ENCODE measurements around the gene KRTAP1-3.

Gene KRTAP1-3

DNA sequence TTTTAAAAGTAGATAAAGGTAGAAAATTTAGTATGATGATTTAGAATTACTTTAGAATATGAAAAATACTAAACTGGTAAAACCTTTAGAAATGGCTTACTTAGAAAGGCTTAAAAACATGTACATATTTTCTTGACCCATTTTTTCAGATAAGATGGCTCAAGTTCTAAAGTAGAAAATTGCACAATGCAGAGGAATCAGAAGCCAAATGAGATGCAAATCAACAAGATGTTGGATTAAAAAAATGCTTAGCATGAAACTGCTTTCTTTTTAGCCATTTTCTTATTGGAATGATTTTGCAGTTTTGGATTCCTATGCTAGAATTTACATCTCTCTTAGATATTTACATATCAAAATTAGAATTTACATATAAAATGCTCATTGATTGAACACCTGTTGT, 24.2 kb downstream of the KRTAP1-3 start:
- no peak for DNase-seq (ENCODE audit: low spot score)
- TF ChIP-seq, protein P1, sequence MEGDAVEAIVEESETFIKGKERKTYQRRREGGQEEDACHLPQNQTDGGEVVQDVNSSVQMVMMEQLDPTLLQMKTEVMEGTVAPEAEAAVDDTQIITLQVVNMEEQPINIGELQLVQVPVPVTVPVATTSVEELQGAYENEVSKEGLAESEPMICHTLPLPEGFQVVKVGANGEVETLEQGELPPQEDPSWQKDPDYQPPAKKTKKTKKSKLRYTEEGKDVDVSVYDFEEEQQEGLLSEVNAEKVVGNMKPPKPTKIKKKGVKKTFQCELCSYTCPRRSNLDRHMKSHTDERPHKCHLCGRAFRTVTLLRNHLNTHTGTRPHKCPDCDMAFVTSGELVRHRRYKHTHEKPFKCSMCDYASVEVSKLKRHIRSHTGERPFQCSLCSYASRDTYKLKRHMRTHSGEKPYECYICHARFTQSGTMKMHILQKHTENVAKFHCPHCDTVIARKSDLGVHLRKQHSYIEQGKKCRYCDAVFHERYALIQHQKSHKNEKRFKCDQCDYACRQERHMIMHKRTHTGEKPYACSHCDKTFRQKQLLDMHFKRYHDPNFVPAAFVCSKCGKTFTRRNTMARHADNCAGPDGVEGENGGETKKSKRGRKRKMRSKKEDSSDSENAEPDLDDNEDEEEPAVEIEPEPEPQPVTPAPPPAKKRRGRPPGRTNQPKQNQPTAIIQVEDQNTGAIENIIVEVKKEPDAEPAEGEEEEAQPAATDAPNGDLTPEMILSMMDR (IDR thresholded peaks at IDR 0.05), result no peak
- Histone ChIP-seq H3K4me3 (no peak overlapping the region), H3K27ac (no peak overlapping the region)

DNA sequence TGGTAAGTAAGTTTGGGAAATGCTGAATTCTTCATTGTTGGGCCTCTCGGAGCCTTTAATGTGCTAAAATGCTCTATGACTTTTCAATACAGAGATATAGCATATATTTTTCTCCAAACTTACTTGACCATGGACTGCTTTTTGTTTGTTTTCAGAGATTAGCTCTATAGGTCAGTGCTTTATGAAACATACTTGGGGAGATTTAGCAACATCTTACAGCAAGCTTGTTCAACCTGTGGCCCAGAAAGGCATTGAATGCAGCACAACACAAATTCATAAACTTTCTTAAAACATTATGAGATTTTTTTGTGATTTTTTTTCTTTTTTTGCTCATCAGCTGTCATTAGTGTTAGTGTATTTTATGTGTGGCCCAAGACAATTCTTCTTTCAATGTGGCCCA, 24.7 kb downstream of the KRTAP1-3 start:
- Histone ChIP-seq H3K4me3 (no peak overlapping the region), H3K27ac (no peak overlapping the region)
- no peak for DNase-seq (ENCODE audit: low spot score)
- TF ChIP-seq, protein P1 (IDR thresholded peaks at IDR 0.05), result no peak

DNA sequence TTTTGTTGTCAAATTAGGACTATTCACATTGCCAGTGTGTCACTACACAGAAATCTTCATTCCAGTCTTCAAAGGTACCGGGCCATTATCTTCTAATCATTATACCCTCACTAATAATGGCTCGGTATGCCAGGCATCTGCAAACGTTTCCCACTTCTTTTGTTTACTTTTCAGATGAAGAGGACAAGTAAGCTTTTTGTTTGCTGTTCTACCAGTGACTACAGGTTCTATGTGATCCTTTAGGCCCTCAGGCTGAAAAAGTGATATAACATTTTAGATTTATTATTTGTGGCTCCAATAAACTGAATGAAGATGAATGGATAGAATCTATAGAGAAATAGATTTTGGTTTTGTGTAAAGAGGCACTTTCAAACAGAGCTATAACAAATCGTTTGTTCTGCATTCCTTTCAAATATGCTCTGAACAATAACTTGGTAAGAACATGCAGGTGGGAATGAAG, 25.3 kb downstream of the KRTAP1-3 start:
- no peak overlapping the region for H3K4me3 ChIP-seq
- TF ChIP-seq, protein P1 (IDR thresholded peaks at IDR 0.05), result no peak
- H3K27ac ChIP-seq, result no peak overlapping the region
- DNase-seq (ENCODE audit: low spot score), result no peak

DNA sequence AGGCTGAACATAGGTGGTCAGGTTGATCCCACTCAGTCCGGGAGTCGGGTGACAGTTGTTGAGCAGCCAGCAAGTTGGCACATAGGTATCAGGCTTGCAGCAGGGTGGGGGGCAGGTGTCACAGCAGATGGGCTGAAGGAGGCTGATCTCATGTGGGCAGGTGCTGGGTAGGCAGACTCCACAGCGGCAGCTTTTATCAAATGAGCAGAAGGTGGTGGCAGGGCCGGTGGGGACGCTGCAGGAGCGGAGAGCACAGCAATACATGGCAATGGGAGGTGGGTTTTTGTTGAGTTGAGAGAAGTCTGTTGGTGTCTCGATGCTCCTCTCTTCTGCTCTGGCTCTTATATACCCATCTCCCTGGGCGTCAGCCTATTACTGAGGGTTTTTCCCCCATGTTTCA, 25.9 kb downstream of the KRTAP1-3 start, which contains the start of gene KRTAP3-1:
KRTAP3-1 (minus strand) TSS at position 318 of the 400 bp plus-strand sequence; CDS start at position 264, 54 bp downstream.
- TF ChIP-seq, protein P1 (IDR thresholded peaks at IDR 0.05), result no peak
- Histone ChIP-seq H3K27ac (no peak within 1 kb of the TSS), H3K4me3 (no peak within 1 kb of the TSS)
- no peak for DNase-seq (ENCODE audit: low spot score)

DNA sequence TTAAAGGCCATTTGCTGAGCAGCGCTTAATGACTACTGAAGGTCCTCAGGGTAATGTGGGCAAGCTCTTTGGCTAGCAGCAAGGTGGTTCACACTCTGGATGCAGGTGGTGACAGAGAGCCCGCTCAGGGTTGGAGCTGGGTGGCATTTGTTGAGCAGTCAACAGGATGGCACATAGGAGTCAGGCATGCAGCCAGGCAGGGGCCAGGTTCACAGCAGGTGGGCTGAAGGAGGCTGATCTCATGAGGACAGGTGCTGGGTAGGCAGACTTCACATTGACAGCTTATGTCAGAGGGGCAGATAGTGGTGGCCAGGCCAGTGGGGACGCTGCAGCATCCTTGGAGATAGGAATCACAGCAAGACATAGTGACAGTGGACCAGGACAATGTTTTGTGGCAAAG, 30.3 kb downstream of the KRTAP1-3 start:
- Histone ChIP-seq H3K4me3 (no peak overlapping the region), H3K27ac (no peak overlapping the region)
- TF ChIP-seq, protein P1 (IDR thresholded peaks at IDR 0.05), result no peak
- no peak for DNase-seq (ENCODE audit: low spot score)

DNA sequence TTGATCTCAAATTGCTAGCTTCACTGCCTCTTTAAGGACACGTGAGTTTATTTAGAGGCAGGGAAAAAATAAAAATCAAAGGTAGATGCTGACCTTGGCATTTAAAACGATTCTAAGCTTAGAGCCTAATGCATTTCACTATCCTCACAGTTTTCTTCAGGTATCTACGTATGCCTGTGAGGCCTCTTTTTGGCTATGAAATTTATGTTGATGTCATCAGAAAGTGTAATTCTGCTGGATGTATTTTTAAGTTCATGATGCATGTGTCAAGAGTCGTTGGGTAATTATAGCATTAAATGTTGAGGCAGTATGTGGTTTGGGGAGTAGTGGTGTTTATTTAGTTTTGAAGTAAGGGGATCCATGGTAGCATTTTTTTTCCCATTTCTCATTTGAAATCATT, 30.7 kb downstream of the KRTAP1-3 start:
- DNase-seq (ENCODE audit: low spot score), result no peak
- Histone ChIP-seq H3K4me3 (no peak overlapping the region), H3K27ac (no peak overlapping the region)
- TF ChIP-seq, protein P1 (IDR thresholded peaks at IDR 0.05), result no peak

DNA sequence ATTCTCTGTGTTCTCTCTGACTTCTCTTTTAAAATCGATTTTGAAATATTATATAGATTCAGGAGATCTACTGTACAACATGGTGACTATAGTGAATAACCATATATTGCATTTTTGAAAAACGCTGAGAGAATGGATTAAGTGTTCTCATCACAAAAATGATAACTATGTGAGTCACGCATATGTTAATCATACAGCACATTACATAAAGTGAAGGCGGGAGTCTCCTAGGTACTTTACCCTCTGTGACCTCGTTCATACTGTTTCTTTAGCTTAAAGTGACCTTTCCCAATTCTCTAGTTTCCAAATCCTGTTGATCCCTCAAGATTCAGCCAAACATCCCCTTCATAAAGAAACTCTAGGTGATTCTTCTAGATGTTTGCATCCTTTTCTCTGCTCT, 31.9 kb downstream of the KRTAP1-3 start:
- H3K4me3 ChIP-seq, result no peak overlapping the region
- H3K27ac ChIP-seq, result no peak overlapping the region
- DNase-seq (ENCODE audit: low spot score), result no peak
- TF ChIP-seq, protein P1 (IDR thresholded peaks at IDR 0.05), result no peak
